Mesothelial cell of epicardium (in vitro differentiated cells): ENCODE data around the gene OSGEP. TPM values are rescaled to one million over a fixed set of nuclear protein-coding genes. Genes with fewer than 3 reads are reported as not detected.

Source experiments
- DNase-seq, 2 experiments: peaks; one replicate each; pipeline ENCODE4 v3.0.0; 2021; ENCODE audit warnings: low spot score in 2 of 2; ENCODE audit not compliant: unreplicated experiment in 2 of 2
- H3K27ac Mint-ChIP-seq: 2 replicates; pipeline ENCODE4 v1.8.0; 2021; ENCODE audit warnings: mixed read lengths
- H3K27me3 Mint-ChIP-seq: 2 replicates; pipeline ENCODE4 v1.8.0; 2021; ENCODE audit warnings: low read depth, mixed read lengths
- H3K36me3 Mint-ChIP-seq: 2 replicates; pipeline ENCODE4 v1.8.0; 2021; ENCODE audit warnings: mixed read lengths
- H3K4me1 Mint-ChIP-seq: 2 replicates; pipeline ENCODE4 v1.8.0; 2021; ENCODE audit warnings: mixed read lengths
- H3K4me3 Mint-ChIP-seq: 2 replicates; pipeline ENCODE4 v1.8.0; 2021; ENCODE audit warnings: mild to moderate bottlenecking, moderate library complexity, mixed read lengths
- H3K9me3 Mint-ChIP-seq: 2 replicates; pipeline ENCODE4 v1.8.0; 2021; ENCODE audit warnings: mixed read lengths
- total RNA-seq: library from RNA; stranded (reverse); gene quantifications from 3 replicates; pipeline ENCODE4 v1.2.1, GENCODE V29; 2021
- TF ChIP-seq, protein P1 (sequence below): fragments of 200-600 bp; sonication (generic); IDR thresholded peaks from one replicate; pipeline ENCODE4 v1.5.0; 2021; ENCODE audit warnings: antibody characterized with exemption; ENCODE audit not compliant: unreplicated experiment

The OSGEP gene
- total RNA-seq, 1 donor from 2014 or later: 67.0 TPM

DNA sequence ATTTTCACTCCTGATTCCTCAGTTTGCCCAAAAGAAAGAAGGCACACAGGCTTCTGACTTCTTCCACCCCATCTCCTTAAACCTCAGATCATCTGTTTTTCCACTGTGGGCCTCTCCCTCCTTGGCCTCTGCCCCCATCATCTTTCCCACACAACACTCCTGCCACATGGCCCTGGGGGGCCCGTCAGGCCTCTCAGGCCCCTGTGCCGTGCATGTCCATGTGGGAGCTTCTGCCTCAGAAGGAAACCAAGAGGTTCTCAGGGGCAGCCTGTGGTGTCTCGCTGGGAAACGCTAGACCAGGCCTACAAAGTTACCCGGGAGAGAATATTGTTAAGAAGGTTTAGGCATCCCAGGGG lies 26.6 kb downstream of the OSGEP start:
- DNase-seq: no peak
- H3K36me3 Mint-ChIP-seq: no peaks in the 10 kb centered on the region
- TF ChIP-seq, protein P1, sequence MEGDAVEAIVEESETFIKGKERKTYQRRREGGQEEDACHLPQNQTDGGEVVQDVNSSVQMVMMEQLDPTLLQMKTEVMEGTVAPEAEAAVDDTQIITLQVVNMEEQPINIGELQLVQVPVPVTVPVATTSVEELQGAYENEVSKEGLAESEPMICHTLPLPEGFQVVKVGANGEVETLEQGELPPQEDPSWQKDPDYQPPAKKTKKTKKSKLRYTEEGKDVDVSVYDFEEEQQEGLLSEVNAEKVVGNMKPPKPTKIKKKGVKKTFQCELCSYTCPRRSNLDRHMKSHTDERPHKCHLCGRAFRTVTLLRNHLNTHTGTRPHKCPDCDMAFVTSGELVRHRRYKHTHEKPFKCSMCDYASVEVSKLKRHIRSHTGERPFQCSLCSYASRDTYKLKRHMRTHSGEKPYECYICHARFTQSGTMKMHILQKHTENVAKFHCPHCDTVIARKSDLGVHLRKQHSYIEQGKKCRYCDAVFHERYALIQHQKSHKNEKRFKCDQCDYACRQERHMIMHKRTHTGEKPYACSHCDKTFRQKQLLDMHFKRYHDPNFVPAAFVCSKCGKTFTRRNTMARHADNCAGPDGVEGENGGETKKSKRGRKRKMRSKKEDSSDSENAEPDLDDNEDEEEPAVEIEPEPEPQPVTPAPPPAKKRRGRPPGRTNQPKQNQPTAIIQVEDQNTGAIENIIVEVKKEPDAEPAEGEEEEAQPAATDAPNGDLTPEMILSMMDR: no peak
- no peaks in the 10 kb centered on the region for H3K4me1 Mint-ChIP-seq
- H3K9me3 Mint-ChIP-seq: no peaks in the 10 kb centered on the region
- H3K4me3 Mint-ChIP-seq: no peak overlapping the region
- no peak overlapping the region for H3K27ac Mint-ChIP-seq
- H3K27me3 Mint-ChIP-seq: no peaks in the 10 kb centered on the region

DNA sequence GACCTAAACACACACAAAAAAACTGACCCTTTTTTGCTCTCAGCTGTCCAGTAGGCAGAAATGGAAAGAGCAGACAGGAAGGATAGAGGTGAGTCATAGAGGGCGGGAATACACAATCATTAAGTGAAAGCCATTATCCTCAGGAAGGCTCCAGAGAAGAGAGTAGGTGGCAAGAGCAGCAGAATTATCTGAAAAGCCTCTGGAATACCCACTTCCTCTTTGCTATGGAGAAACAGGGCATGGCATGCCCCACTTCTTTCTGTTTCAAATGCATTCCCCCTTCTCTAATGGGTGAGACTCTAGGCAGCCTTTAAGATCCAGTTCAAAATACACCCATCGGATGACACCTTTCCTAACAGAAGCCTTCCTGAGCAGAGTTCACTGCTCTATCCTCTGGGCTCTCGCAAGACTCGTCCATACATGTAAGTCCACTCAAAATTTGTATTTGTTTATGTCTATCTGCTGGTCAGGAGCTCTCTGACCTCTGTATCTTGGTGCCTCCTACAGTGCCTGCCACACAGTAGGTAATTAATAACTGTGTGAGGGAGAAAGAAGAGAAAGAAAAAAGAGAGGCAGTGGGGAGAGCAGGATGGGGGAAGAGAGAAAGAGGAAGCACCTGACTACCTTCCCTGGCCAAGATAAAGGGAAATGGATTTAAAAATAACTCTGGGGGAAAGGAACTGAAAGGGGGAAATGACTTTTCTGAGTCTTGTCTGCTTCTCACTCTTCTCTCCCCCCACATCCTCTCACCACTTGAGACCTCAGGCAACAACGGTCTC lies 27.2 kb downstream of the OSGEP start:
- H3K36me3 Mint-ChIP-seq: no peaks in the 10 kb centered on the region
- TF ChIP-seq, protein P1: no peak
- no peak overlapping the region for H3K4me3 Mint-ChIP-seq
- no peaks in the 10 kb centered on the region for H3K4me1 Mint-ChIP-seq
- no peak for DNase-seq
- no peaks in the 10 kb centered on the region for H3K9me3 Mint-ChIP-seq
- no peaks in the 10 kb centered on the region for H3K27me3 Mint-ChIP-seq
- no peak overlapping the region for H3K27ac Mint-ChIP-seq

DNA sequence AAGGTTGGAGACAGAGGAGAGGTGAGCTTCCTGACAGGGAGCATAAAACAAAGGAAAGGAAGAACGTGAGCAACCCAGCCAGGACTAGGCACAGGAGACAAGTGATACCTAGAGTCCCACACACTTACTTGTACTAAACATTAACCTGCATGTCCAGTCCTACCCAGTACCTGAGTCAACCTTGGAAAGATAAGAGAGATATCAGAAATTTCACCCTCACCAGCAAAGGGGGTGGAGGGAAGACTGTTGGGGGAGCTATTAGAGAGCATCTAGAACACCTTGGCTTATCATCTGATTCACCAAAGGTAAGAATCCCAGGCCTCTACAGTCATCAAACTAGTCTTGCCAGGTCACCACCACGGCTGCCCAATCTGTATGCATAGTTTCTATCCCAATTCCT lies 29.8 kb downstream of the OSGEP start:
- Mint-ChIP-seq H3K27ac (no peak overlapping the region), H3K27me3 (no peaks in the 10 kb centered on the region)
- TF ChIP-seq, protein P1: no peak

DNA sequence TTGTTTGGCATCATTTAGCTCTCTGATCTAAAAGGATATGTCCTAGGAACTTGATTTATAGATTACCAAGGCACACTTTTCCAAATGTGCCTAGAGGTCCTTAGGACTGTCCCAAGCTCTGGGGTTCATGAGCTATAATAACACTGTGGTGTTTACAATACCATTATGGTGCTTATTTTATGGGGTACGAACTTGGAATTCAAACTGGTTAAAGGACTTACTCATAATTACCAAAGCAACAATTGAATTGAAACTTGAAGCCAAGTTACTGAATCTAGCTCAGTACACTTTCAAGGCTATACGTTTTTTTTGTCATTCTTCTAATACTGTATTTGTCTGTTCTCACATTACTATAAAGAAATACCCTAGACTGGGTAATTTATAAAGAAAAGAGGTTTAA lies 31.7 kb downstream of the OSGEP start:
- no peak for DNase-seq
- peaks cover under 1% of the 10 kb centered on the region for H3K4me1 Mint-ChIP-seq
- H3K27me3 Mint-ChIP-seq: peaks cover 3% of the 10 kb centered on the region
- TF ChIP-seq, protein P1: no peak
- H3K9me3 Mint-ChIP-seq: no peaks in the 10 kb centered on the region
- no peak overlapping the region for H3K4me3 Mint-ChIP-seq
- H3K36me3 Mint-ChIP-seq: no peaks in the 10 kb centered on the region
- H3K27ac Mint-ChIP-seq: no peak overlapping the region

More for the DNA sequence above, 29.8 kb downstream of the OSGEP start:
- Mint-ChIP-seq H3K4me1 (no peaks in the 10 kb centered on the region), H3K36me3 (no peaks in the 10 kb centered on the region), H3K9me3 (no peaks in the 10 kb centered on the region), H3K4me3 (no peak overlapping the region)
- DNase-seq: no peak

DNA sequence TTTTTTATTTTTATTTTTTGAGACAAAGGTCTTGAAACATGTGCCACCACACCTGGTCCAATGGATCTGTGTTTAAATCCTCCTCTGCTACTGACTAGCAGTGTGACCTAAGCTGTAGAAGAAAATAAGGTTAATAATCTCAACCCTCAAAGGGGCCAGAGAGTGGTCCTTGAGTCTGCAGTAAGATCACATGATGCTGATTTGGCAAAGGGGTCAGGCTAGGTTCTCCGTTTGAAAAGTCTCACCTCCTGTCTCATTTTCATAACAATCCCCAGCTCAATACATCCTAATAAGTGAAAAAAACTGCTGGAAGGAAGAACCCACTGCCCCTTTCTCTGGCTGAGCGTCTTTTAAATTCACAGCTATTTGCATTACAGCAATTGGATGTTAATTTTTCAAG lies 33.3 kb downstream of the OSGEP start:
- Mint-ChIP-seq H3K36me3 (no peaks in the 10 kb centered on the region), H3K27ac (no peak overlapping the region), H3K9me3 (no peaks in the 10 kb centered on the region), H3K4me1 (peaks cover 7% of the 10 kb centered on the region), H3K27me3 (peaks cover 3% of the 10 kb centered on the region), H3K4me3 (no peak overlapping the region)
- TF ChIP-seq, protein P1: no peak
- DNase-seq: no peak

DNA sequence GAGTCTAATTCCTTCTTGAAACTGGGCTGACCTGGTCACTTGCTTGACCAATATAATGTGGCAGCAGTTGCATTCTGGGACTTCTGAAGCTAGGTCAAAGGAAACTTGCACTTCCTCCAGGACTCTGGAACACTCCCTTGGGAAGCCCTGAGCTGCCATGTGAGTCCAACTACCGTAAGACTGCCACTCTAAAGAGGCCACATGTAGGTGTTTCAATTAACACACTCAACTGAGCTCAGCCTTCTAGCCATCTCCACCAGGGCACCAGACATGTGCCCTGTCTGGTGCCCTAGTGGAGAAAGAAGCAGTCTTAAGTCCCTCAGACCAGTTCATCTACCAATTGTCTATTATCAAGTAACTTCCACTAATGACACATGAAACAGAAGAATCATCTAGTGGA lies 35.2 kb downstream of the OSGEP start:
- H3K27ac Mint-ChIP-seq: no peak overlapping the region
- no peak overlapping the region for H3K4me3 Mint-ChIP-seq
- TF ChIP-seq, protein P1: no peak
- peaks cover 3% of the 10 kb centered on the region for H3K27me3 Mint-ChIP-seq
- H3K4me1 Mint-ChIP-seq: peaks cover 7% of the 10 kb centered on the region
- DNase-seq: no peak
- H3K9me3 Mint-ChIP-seq: no peaks in the 10 kb centered on the region
- no peaks in the 10 kb centered on the region for H3K36me3 Mint-ChIP-seq
